ENCODE results near the gene SNRPA1.
"Not testable (repeated sequence)": the region's sequence is repeated elsewhere in the genome, so short reads cannot be mapped to it uniquely, and the experiment has no call there.

The SNRPA1 gene

DNA sequence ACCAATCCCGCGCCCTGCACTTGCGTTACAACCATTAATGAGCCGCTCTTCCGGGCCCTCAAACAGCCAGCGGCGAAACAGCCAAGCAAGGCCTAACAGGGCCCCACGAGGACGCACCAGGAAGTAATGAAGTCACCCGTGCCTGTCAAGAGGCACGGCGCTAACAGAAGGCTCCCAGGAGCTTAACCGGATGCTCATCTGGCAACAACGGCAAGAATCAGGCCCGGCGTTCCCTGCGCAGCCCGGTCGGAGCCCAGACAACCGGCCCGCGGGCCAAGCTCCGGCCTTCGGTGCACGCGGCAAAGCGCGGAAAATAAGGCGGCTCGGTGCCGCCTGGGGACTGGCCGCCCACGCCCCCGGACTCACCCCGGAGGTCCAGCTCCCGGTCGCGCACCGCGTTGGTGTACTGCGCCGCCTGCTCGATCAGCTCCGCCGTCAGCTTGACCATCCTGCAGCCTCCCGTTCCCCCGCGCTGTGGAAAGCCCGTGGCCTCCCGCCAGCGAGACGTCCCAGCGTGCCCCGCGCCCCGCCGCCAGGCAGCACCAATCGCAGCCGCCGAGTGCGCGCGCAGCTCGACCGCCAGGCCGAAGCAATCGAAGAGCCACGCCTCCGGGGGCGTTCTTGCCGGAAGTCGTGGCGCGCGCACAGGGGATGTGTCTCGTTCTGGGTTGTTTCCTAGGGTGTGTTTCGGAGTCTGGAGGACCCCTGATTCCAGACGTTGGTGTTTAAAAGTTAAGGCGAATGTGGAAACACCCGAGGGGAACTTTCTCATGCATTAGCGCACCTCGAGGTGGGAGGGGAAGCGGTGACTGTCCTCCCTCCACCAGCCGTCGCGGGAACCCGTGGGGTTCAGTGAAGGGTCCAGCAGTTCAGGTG lies at the start of gene SNRPA1:
Gene SNRPA1 (minus strand): TSS at position 518 of the 876 bp plus-strand sequence. CDS start 70 bp downstream, at position 448.
- peak; percentile 56 to 98 (median 91) for DNase-seq

DNA sequence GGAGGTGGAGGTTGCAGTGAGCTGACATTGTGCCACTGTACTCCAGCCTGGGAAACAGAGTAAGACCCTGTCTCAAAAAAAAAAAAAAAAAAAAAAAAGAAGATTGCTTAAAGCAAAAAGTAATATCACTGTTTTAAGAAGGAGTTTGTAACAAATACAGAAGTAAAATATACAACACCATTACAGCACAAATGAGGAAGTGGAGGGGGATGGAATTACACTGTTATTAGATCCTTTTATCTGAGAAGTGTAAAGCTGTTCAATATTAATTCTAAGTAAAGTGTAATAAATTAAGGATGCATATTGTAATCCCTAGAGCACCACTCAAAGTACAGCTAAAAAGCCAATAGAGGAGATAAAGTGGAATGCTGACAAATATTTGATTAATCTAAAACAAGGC lies 47.0 kb upstream of the SNRPA1 start:
- no peak for DNase-seq

DNA sequence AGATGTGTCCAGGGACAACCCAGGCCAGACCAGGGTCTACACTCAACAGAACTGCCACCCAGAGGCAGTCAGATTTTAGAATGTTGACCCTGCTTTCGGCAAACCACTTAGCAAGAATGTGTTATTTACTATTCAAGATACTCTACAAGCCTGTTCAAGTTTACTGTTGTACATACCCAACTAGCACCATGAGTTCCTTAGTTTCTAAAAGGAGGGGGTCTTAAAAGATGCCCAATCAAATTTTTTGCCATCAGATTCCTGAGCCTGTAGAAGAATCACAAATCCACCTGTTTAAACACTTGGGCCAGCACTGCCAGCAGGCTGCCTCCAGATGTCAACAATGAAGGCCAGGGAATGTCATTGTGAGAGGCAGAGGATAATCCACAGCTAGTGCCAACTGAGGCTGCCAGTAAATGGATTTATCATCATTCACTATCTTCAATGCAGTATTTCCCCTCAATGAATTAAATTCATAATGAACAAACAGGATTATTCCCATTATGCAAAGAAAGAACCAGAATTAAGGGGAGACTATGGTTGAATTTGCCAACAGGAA lies 43.5 kb upstream of the SNRPA1 start:
- DNase-seq: no peak

DNA sequence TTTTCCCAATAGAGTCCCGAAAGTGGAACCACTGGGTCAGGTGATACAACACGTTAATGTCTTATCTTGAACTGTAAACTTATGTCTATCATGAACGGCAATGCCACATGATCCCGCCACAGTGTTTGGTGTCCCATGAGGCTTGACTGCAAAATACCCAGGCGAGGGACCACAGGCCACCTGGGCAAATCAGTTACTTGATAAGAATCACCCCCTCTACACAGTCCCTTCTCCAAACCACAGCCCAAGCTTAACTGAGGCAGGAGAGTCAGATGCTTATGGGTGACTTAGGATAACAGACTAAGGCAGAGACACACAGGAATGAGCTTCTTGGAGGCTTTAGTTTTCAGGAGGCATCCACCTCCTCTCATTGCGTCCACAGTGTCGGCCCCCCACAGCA lies 42.9 kb upstream of the SNRPA1 start:
- no peak for DNase-seq

DNA sequence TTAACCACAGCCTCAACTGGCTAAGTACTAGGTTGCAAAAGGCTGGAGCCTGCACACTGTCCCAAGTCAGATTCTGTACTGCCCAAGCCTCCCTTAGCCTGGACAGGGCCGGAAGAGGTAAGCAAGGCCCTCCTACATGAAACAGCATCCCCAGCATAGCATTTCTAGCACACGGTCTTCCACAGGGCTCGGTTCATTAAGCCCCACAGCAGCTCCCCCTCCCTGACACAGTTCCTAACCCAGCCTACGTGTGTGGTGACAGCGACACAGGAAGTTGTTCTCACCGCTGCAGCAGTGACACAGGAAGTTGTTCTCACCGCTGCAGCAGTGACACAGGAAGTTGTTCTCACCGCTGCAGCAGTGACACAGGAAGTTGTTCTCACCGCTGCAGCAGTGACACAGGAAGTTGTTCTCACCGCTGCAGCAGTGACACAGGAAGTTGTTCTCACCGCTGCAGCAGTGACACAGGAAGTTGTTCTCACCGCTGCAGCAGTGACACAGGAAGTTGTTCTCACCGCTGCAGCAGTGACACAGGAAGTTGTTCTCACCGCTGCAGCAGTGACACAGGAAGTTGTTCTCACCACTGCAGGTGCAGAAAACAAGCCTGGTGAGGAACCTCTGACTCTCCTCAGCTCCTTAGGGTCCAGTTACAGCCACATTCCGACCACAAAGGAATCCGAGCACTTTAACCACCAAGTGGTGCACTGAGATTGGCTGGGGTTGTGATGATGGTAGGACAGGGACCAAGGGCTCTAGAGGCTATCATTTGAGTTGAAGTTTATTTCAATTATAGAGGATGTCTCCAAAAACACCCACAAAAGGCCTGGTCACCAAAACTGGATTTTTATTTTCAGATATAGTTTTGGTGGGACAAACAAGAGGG lies 39.1 kb upstream of the SNRPA1 start:
- DNase-seq: not testable (repeated sequence)

DNA sequence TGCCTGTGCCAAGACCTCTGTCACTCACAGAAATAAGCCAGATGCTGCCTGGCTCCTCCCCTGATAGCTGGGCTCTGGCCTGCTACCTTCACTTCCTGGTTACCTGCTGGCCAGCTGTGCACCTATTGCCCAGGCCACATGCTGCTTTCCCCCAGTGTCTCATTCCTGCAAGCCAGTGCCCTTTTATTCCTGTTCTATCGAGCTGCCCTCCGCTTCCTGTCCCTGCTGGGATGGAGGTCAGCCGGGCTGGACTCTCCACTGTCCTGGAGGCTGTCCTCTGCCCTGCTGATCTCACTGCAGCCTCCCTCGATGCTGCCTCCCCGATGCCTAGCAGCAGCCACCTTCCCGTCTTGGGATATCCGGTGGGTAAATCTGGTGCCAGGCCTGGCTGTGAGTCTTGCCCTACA lies 37.0 kb upstream of the SNRPA1 start:
- no peak for DNase-seq

DNA sequence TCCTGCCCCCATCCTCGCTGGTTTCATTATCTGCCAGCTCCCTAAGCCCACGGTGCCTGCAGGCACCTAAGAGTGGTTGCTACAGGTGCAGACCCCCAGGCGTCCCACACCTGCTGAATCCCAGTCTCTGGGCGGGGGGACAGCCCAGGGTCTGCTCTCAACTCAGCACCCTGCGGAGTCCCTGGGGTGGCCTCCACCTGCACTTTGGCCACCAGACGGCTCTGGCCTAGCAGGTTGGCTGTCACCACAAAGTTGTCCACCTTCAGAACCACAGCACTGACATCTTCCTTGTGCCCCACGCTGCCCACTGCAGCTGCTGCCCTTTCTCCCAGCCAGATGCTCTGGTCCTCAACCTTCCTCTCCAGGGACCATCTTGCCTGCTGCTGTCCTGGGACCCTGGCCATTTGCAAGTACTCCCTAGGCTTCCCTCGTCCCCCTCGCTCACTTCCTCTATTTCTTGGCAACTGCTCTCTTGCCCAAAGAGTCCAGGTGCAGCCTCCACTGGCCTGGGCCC lies 34.9 kb upstream of the SNRPA1 start:
- DNase-seq: no peak

DNA sequence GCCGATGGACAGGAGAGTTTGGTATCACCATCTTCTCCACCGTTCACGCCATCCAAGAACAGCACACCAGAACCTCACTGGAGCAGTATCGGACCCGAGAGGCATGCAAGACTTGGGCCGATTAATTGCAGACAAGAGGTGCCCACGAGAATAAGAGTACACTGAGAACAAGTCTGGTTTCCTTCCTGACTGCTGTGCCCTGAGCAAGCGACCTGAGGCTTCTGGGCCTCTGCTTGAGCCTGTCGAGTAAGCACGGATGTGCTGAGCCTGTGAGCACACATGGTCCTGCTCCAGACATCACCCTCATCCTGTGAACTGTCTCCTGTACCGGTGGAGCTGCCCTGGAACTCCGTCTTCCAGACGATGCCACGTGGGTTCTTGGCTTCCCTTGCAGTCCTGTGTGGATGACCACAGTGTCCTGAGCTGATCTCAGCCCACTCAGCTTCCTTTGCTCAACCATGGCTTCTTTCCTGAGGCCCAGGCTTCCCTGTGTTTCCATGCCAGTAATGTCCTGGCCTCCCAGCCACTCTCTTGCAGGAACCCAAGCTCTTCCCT lies 34.3 kb upstream of the SNRPA1 start:
- DNase-seq: no peak

DNA sequence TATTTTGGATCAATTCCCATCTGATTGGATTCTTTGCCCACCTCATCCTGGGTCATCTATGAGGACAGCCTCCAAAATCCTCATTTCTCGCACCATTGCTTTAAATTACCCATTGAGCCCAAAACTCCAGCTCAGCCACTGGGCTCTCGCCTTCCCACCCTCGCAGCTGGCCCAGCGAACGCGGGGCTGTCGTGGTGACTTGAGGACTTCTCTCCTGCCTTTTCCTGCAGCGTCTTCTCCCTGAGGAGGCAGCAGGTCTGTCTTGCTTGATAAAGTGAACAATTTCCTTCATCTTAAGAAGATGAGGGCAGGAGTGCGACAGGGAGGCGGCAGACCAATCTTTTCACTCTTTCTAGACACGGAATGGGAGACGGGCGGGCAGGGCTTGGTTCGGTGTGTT lies 33.0 kb upstream of the SNRPA1 start:
- no peak for DNase-seq

DNA sequence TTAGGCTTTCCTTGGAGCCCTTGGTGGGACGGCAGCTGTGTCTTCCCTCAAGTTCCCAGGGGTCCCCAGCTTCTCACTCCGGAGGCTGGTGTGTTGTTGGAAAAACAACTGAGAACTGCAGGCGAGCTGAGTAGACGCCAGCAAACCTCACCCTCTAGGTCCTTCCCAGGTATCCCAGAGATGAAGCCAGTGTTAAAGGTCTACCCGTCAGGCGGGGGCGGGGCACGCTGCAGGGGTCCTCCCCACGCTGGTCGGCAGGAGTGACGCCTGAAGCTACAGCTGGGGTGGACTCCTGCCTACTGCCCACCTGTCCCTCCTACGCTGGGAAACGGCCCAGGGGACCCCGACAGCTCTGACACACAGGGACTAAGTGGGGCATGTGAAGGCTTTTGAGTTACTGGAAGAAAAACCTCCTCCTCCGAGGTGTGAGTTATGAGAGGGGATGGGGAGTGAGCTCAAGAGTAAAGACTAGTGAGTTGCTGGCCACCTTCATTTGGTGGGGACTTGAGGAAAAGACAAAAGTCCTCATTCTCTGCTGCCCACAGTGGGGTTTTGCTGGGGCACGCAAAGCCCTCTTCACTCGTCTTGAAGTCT lies 32.2 kb upstream of the SNRPA1 start:
- no peak for DNase-seq

DNA sequence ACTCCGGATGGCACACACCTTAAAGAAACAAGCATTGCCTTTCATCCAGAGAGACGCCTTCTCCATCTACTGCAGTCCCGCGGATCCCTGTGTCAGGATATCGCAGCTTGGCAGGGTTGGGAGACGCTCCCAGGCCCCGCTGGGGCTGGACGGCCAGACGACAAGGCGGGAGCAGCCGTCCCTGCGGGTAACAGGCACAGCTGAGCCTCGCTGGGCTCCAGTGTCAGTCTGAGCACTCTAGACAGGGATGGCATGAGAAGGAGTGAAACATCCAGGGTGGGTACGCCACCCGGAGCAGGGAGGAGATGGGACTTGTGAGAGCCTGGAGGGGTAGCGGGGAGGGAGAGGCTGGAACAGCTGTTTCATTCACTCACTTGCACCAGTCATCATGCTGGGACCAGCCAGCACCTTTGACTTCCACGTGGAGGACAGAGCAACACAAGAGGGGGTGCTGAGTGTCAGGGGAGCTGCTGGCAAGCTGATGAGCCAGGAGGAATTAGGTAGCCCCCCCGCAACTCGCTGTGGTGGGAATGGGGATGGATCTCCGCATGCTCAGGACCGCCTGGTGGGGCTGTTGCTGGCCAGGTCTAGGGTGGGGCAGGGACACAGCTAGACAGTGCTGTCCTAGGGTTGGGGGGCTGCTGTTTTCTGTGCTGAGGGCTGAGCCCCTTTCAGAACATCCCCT lies 31.6 kb upstream of the SNRPA1 start:
- DNase-seq: no peak

DNA sequence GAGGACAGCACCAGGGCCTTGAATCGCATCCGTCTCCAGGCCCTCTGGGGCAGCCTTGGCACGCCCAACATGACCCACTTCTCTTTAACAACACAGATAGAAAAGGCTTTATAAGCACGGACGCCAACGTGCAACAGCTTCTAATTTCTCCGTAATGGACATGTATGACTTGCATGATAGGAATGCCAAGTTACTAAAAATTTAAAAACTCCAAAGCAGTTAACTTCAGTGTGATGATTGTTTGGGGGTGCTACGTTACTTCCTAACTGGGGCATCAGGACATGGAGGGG lies 30.9 kb upstream of the SNRPA1 start:
- no peak for DNase-seq

DNA sequence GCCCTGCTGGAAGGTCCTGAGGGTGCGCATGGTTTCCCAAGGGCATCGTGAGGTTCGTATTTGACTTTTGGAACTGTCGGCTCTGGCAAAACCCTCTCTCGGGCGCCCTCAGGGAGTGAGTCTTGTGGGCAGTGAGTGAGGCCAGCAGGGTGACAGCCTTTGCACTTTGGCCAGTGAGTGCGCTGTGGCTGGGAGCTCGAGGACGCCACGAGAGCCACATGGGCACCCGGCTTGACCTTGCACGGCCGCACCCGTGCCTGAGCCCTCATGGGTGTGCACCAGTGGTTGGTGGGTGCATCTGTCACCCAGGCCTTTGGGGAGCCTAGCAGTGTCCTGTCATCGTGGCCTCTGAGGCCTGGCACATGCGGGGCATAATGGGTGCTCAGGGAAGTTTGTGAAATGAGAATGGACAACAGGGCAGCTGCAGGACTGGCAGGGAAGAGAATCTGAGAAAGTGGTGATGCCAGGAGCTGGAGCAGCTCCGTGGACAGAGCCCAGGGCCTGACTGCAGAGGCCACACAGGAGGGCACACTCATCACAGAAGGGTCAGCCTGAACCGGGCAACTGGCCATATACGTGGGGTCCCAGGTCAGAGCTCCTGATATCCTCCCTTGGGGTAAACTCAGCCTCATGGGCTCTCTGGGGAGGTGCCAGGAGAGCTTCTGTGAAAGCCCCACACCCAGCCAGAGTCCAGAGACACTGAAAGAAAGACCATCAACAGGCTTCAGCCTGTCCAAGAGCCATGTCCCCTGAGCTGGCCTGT lies 30.4 kb upstream of the SNRPA1 start:
- no peak for DNase-seq

DNA sequence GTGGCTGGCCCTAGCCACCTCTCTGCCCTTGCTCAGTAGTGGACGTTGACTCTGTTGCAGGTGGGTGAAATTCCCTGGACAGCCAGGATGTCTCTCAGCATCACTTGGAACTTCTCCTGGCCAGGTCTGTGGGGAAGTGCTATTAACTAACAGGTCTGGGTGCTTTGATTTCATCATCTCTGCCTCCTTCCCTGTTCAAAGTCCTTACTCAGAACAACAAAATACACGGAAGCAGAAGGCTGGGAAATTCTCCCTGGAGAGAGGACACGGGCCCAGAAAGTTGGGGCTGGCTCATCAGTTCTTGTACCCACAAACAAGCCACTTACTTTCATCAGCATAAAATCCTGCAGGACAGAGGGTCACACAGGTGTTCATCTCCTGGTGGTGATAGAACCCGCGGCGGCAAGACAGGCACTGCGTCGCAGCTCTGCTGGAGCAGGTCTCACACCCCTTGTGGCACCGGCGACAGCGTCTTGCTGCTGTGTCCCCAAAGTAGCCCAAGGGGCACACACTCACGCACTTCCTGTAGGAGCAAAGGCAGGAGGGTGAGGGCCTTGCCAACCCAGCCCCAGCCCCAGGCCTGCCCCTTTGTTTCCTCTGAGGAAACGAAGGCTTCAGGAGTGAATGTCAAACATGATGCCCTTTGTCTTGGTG lies 29.6 kb upstream of the SNRPA1 start:
- no peak for DNase-seq

DNA sequence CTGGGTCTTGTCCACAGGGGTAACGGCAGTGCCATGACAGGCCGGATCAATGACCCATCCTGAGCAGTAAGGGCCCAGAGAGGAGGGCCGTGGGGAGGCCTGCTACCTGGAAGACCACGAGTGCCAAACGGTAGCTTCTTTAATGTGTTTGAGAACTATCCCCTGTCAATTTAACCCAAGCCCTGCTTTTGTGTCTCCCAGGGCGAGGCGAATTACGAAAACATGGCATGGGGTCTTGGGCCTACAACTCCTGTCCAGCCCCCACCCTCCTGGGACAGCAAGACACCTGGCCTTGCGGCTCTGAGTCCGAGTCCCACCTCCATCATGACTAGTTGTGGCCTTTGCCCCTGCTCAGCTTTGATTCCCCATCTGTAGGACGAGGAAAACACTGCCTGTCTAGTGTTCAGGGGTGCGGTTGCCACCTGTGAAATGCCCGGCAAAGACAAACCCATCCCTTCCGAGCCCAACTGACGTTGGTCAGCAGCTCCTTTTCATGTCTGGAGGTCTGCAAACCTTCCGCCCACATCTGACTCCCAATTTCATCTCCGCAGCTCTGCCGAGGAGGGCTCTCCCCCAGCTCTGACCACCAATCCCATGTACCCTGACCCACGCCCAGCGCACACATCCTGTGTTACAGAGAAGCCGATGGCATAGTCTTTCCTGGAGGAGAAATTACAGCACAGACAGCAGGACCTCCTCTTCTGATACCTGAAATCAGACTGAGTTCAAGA lies 28.9 kb upstream of the SNRPA1 start:
- DNase-seq: no peak

DNA sequence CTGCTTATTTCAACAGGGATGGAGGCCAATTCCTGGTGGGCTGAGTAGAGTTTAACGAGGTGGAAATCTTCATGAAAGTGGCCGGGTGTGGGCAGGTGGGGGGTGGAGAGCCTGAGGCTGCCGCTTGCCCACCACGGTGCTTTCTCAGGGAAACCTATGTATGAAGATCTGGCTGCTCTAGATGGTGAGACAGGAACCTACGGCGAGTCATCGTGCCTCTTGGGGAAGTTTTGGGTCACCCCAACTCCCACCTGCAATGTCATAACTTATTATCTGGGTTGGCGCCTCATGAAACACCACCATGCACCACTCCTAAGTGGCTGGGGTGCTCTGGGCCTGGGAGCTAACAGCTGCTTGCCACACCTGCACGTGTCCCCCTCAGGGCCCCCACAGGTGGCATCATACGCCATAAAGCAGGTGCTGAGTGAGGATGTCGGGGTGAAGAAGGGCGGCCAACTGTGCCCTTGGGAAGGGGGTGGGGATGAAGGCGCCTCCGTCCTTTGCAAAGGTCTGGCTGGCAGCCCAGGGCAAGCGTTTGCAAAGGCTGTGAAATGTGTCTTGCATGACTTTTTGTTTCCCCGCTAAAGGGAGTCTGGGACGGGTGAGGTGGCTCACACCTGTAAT lies 27.9 kb upstream of the SNRPA1 start:
- DNase-seq: no peak

DNA sequence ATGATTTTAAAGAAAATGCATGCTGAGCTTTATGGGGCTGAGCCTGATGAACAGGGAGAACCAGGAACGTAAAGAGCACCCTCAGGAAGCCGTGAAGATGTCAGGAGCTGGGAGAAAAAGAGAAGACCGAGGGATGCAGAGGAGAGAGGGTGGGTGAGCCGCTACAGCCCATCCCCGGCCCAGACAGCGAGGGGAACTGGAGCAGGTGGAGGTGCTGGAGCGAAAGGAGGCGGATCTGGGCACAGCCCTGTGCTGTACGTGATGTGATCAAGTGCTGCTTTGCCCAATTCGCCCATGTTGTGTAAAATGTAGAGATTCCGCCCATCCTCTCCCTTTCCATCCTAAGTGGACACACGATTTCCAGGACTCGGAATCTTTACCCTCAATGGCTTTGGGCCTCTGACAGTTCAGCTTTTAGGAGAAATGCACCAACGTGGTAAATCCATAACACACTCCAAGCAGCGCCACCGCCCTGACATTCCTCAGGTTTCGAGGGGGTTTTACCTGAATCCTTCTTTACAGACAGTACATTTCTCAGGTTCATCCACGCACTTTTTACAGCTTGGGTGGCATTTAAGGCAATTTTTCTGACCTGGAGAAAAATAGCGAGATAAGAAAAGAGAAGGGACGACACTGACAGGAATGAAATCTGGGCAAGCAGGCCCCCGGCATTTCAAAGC lies 27.1 kb upstream of the SNRPA1 start:
- DNase-seq: no peak

Measured in amygdala (tissue), 56 donors.